ENCODE measurements around the gene NDST3.

The NDST3 gene

DNA sequence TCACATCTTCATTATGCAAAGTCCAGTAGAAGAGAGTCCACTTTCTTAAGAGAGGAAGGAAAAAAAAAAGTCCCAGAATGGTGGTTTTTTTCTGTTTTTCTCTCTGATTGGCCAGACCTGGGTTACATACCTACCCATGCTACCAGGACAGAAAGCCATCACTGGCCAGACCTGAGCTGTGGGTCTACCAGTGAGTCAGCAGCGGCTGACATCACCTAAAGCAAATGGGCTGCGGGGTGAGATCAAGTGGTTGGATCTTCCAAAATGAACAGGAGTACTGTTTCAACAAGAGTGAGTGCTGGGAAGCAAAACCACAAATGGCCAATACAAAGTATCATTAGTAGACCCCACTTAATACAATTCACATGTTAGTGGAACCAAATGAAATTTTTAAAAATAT lies 1.6 kb upstream of the NDST3 start:
- peaks cover 7% of the 10 kb centered on the region for H3K27me3 Mint-ChIP-seq (ENCODE audit: low read depth, poor library complexity)
- no peaks in the 10 kb centered on the region for H3K9me3 Mint-ChIP-seq
- DNase-seq: no peak
- H3K27ac Mint-ChIP-seq: no peak overlapping the region
- peak overlapping the region; percentile 83 for H3K4me3 Mint-ChIP-seq
- H3K4me1 Mint-ChIP-seq: peaks cover 9% of the 10 kb centered on the region
- H3K36me3 Mint-ChIP-seq (ENCODE audit: low read depth): no peaks in the 10 kb centered on the region
- TF ChIP-seq, protein P1, sequence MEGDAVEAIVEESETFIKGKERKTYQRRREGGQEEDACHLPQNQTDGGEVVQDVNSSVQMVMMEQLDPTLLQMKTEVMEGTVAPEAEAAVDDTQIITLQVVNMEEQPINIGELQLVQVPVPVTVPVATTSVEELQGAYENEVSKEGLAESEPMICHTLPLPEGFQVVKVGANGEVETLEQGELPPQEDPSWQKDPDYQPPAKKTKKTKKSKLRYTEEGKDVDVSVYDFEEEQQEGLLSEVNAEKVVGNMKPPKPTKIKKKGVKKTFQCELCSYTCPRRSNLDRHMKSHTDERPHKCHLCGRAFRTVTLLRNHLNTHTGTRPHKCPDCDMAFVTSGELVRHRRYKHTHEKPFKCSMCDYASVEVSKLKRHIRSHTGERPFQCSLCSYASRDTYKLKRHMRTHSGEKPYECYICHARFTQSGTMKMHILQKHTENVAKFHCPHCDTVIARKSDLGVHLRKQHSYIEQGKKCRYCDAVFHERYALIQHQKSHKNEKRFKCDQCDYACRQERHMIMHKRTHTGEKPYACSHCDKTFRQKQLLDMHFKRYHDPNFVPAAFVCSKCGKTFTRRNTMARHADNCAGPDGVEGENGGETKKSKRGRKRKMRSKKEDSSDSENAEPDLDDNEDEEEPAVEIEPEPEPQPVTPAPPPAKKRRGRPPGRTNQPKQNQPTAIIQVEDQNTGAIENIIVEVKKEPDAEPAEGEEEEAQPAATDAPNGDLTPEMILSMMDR (IDR thresholded peaks at IDR 0.05): no peak

DNA sequence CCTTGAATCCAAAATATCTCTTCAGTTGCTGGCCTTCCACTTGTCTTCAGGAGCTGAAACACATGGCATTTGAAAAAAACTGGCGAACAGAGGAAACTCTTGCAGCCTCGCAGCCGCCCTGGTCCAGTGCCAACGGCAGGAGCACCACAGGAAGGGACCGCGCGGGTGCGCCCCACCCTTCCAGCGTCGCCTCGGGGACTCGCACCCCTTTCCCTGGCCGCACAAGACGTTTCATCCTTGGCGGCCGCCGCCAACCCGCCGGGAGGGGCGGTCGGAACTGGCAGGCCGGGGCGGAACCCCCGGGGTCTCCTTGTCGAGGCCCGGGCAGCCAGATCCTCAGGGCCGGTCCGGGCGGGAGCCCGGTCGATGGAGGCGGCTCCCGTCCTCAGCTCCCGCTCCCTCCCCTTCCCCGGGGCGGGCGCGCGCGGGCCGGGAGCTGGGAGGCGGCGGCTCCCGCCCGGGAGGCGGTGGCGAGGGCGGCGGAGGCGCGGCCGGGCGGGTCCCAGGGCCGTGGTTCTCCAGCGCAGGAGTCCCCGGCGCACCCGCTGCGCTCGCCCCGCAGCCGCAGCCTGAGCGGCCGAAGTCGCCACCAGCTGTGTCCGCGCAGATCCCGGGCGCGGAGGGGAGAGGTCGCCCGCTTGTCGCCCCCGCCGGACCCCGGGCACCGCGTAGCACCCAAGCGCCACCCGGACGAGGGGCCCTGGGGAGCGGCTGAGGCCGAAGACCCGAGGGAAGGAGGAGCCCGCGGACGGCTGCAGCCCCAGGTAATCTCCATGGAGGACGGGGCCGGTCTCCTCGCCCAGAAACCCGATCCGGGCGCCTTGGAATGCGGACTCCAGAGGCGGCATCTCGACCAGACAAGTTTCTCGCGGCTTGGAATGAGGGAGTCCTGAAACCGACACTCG lies 886 bp upstream of the NDST3 start:
- Mint-ChIP-seq H3K27ac (no peak overlapping the region), H3K9me3 (no peaks in the 10 kb centered on the region)
- TF ChIP-seq, protein P1 (IDR thresholded peaks at IDR 0.05): no peak

DNA sequence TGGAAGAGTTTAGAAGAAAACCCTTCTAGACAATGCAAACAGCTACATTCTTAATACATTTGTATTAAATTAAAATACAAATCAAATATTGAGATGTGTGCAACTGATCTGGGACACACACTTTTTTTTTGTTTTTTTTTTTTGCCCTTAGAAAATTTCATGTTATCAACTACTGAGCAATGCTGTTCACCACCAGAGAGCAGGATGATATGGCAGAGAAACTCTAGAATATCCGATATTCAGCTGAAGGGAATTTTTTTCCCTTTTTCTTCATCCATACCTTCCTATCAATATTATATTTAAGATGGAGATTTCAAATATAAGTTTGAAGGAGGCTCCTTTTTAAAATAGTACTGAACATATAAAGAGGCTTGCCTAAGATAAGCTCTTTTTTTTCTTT lies 1.0 kb downstream of the NDST3 start:
- Mint-ChIP-seq H3K36me3 (ENCODE audit: low read depth) (no peaks in the 10 kb centered on the region), H3K9me3 (no peaks in the 10 kb centered on the region), H3K4me1 (peaks cover 9% of the 10 kb centered on the region), H3K4me3 (no peak overlapping the region), H3K27me3 (ENCODE audit: low read depth, poor library complexity) (peaks cover 7% of the 10 kb centered on the region), H3K27ac (no peak overlapping the region)
- no peak for DNase-seq
- TF ChIP-seq, protein P1 (IDR thresholded peaks at IDR 0.05): no peak

More for the DNA sequence above, 886 bp upstream of the NDST3 start:
- DNase-seq: peak; percentile 79
- peaks cover 7% of the 10 kb centered on the region for H3K27me3 Mint-ChIP-seq (ENCODE audit: low read depth, poor library complexity)
- H3K36me3 Mint-ChIP-seq (ENCODE audit: low read depth): no peaks in the 10 kb centered on the region
- H3K4me1 Mint-ChIP-seq: peaks cover 9% of the 10 kb centered on the region
- peak overlapping the region; percentile 88 for H3K4me3 Mint-ChIP-seq

DNA sequence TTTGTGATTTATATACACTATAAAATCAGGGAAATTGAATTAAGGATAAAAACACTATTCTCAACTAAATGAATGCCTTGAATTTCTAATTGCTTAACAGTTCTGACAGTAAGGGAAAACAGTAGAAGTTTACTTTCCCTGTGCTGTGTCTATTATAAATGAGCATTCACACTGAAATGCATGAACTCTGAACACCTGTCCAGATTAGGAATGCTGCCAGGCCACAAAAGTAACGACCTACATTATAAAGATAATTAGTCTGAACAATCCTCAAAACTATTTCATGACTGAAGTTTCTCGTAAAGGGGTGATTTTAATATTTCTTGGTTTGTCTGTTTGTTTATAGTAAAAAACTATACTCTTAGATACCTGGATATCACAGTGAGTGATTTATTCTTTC lies 2.0 kb downstream of the NDST3 start:
- TF ChIP-seq, protein P1 (IDR thresholded peaks at IDR 0.05): no peak
- Mint-ChIP-seq H3K9me3 (no peaks in the 10 kb centered on the region), H3K4me3 (no peak overlapping the region), H3K4me1 (peaks cover 9% of the 10 kb centered on the region), H3K27ac (no peak overlapping the region), H3K27me3 (ENCODE audit: low read depth, poor library complexity) (peaks cover 7% of the 10 kb centered on the region), H3K36me3 (ENCODE audit: low read depth) (no peaks in the 10 kb centered on the region)
- DNase-seq: no peak

DNA sequence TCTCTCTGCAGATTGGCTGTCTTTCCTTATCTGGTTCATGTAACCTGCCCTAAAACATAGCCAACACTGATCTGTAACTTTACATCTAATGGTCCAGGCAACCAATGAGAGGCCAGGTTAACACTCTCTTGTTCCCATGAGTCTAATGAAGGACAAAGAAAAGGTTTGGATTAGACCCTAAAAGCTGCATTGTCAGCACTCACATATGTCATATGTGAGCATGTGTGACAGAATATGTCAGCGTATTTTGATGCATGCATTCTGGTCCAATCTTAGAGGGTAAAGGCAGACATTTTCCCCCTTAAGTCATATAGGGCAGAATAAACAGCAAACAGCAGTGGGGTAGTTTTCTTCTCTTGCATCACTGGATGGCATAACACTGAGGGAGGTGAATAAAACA lies 3.7 kb downstream of the NDST3 start:
- Mint-ChIP-seq H3K4me3 (no peak overlapping the region), H3K36me3 (ENCODE audit: low read depth) (no peaks in the 10 kb centered on the region), H3K27ac (no peak overlapping the region), H3K9me3 (no peaks in the 10 kb centered on the region), H3K27me3 (ENCODE audit: low read depth, poor library complexity) (no peaks in the 10 kb centered on the region), H3K4me1 (peaks cover 5% of the 10 kb centered on the region)
- no peak for DNase-seq
- TF ChIP-seq, protein P1 (IDR thresholded peaks at IDR 0.05): no peak

DNA sequence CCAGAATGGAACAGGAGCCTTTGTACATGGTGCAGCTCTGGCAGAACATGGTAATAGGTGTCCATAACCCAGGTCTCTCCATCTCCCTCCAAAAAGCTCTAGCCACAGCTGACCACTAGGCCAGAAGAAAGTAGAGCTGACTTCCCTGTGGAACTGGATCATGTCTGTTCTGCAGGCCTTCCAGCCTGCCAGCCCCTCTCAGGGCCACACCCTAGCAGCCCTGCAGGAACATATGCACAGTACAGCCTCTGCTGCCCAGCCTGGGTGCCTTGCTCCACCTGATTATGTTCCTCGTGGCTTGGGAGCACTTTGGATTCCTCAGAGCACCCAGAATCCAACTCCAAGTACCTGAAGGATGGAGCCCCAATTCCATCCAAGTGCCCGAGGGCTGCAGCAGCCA lies 12.0 kb downstream of the NDST3 start:
- H3K27me3 Mint-ChIP-seq (ENCODE audit: low read depth, poor library complexity): peaks cover 2% of the 10 kb centered on the region
- peaks cover 29% of the 10 kb centered on the region for H3K9me3 Mint-ChIP-seq
- H3K4me1 Mint-ChIP-seq: no peaks in the 10 kb centered on the region
- no peak overlapping the region for H3K27ac Mint-ChIP-seq
- DNase-seq: no peak
- no peaks in the 10 kb centered on the region for H3K36me3 Mint-ChIP-seq (ENCODE audit: low read depth)
- H3K4me3 Mint-ChIP-seq: no peak overlapping the region
- TF ChIP-seq, protein P1 (IDR thresholded peaks at IDR 0.05): no peak
